PFSK-1 (cell line): ENCODE measurements around the gene TMEM161B.

Experiments
- FOXP2 ChIP-seq: optimal IDR thresholded peaks from 2 replicates; pipeline ENCODE3; 2011; ENCODE audit warnings: borderline replicate concordance, control low read depth, inconsistent platforms; ENCODE audit not compliant: insufficient read depth; ENCODE audit errors: extremely low read length, extremely low read depth
- POLR2AphosphoS5 ChIP-seq: IDR thresholded peaks from 2 replicates; pipeline ENCODE4 v1.6.1; 2012; ENCODE audit warnings: low read depth, mild to moderate bottlenecking, control low read depth, low read length, moderate library complexity
- REST ChIP-seq, 2 experiments: IDR thresholded peaks; 2 replicates each; pipeline versions ENCODE4 v1.6.1 to v1.8.0; 2011 to 2012; ENCODE audit warnings: low read depth in 2 of 2, low read length in 2 of 2, control low read depth in 1 of 2, inconsistent platforms in 1 of 2, mild to moderate bottlenecking in 1 of 2, moderate library complexity in 1 of 2; ENCODE audit not compliant: insufficient read depth in 1 of 2
- SIN3A ChIP-seq: IDR thresholded peaks from 2 replicates; pipeline ENCODE4 v1.6.1; 2012; ENCODE audit warnings: mild to moderate bottlenecking, low read length, moderate library complexity, borderline replicate concordance; ENCODE audit not compliant: insufficient read depth
- TAF1 ChIP-seq: IDR thresholded peaks from 2 replicates; pipeline ENCODE4 v1.6.1; 2012; ENCODE audit warnings: low read length, control low read depth, borderline replicate concordance; ENCODE audit not compliant: insufficient read depth

TMEM161B gene

GRCh38 chr5:88245893-88246244, 22.8 kb downstream of the TMEM161B start:
- TF ChIP-seq SIN3A (no peak), FOXP2 (no peak), POLR2AphosphoS5 (no peak), REST (IDR thresholded peaks at IDR 0.05; ENCODE audit: insufficient read depth in 1 of 2, low read depth in 2 of 2, low read length in 2 of 2) (no peak), TAF1 (no peak)

DNA sequence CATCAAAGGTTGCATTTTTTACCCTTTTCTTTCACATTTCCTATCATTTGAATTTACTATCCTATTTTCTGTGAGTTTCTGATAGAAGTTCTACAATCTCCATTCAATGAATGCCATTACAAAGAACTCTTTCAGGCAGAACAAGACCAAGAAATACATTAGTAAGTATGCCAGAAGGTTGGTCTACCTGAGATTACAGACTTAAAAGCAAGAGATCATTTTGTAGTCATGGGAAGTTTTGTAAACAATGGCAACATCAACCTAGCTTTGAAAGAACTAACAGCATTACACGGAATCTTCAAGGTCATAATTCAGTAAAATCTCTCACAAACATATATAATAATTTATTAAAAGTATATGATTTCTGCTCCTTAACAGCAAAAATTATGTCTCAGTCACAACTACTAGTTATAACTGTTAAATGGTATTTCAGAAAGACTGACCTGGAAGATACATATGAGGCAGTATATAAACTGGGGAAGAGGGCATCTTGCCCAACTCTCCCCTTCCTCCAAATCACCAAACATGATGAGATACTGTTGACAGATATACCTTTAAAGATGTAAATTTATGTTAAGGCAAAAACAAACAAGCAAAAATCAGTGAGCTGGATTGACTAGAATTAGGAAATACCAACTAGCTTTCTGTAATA, 23.3 kb downstream of the TMEM161B start:
- TF ChIP-seq SIN3A (no peak), REST (IDR thresholded peaks at IDR 0.05; ENCODE audit: insufficient read depth in 1 of 2, low read depth in 2 of 2, low read length in 2 of 2) (no peak)

DNA sequence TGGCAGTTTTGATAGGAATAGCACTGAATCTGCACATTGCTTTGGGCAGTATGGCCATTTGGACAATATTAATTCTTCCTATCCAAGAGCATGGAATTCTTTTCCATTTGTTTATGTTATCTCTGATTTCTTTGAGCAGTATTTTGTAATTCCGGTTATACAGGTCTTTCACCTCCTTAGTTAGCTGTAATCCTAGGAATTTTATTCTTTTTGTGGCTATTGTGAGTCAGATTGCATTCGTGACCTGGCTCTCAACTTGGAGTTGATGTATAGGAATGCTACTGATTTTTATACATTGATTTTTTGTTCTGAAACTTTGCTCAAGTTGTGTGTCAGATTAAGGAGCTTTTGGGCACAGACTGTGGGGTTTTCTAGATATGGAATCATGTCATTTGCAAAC, 24.0 kb downstream of the TMEM161B start:
- no peak for TF ChIP-seq REST (IDR thresholded peaks at IDR 0.05; ENCODE audit: insufficient read depth in 1 of 2, low read depth in 2 of 2, low read length in 2 of 2)
- TF ChIP-seq TAF1, result no peak
- TF ChIP-seq SIN3A, result no peak
- TF ChIP-seq FOXP2, result no peak
- TF ChIP-seq POLR2AphosphoS5, result no peak

- TF ChIP-seq TAF1, result no peak
- no peak for TF ChIP-seq FOXP2
- no peak for TF ChIP-seq SIN3A
- TF ChIP-seq REST (IDR thresholded peaks at IDR 0.05; ENCODE audit: insufficient read depth in 1 of 2, low read depth in 2 of 2, low read length in 2 of 2), result no peak
- TF ChIP-seq POLR2AphosphoS5, result no peak
These were observed 29.9 kb downstream of the TMEM161B start for GRCh38 chr5:88238732-88239131.
